Hippocampal formation (tissue), 2 donors: ENCODE measurements around the gene RFLNA.

Source experiments
- DNase-seq, 2 donors: peaks; one replicate each; lab custom pipeline; 2025; lab: John Stamatoyannopoulos, UW

RFLNA gene

GRCh38 chr12:124358572-124358971, 63.7 kb downstream of the RFLNA start:
- DNase-seq = no peak

DNA sequence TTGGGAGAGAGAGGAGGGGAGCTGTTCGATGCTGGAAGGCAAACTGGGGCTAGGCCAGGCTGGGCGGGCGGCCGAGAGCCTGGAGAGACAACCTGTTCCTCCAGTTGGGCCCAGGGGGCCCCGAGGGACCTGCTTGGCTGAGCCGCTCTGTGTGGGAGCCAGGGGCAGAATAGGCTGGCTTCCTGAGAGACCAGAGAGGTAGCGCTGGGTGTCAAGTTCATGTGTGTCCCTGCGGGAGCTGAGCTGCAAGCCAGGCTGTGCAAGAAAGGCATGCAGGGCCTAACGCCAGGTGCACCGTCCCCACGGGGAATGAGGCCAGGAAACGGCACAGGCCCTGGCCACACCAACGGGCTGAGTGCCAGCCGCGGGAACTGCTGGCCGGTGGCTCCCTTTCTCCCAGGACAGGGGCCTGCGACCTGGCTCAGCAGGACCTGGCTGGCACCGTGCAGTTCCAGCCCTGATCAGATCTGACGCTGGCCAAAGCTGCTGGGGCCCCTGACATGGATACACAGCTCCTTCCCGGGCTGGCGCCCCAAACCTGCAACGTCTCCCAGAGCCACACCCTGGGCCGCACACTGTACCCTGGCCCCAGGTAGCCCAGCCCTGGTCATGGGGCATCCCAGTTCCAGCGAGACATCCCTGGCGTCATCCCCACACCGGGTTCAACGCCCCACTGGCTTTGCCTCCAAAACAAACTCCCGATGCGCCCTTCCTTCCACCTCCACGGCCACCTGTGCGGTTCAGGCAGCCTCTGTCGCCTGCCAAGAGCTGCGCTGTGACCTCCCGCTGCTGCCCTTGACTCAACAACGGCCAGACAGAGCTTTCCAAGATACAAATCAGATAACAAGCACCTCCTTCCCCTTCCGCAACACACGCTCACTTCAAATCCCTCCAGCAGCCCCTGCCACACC, 65.0 kb downstream of the RFLNA start:
- DNase-seq = peak; percentile 36 to 41

GRCh38 chr12:124361074-124361970, 66.4 kb downstream of the RFLNA start:
- DNase-seq = no peak

GRCh38 chr12:124361996-124362395, 67.1 kb downstream of the RFLNA start:
- DNase-seq = no peak

GRCh38 chr12:124363353-124363965, 68.6 kb downstream of the RFLNA start:
- no peak for DNase-seq

- DNase-seq = no peak
These were observed 69.7 kb downstream of the RFLNA start for GRCh38 chr12:124364543-124364942.
